Gastrocnemius medialis (tissue), 4 donors: Measurements from ENCODE around the gene KRT14. TPM values are rescaled to one million over a fixed set of nuclear protein-coding genes. Genes with fewer than 3 reads are reported as not detected.
"Not testable (repeated sequence)": the region's sequence is repeated elsewhere in the genome, so short reads cannot be mapped to it uniquely, and the experiment has no call there.

Experiments
- ATAC-seq, 2 donors: fragments of 150-250 bp; one replicate each; pipeline ENCODE4 v1.9.1; 2016
- DNase-seq, 2 donors: peaks; one replicate each; pipeline ENCODE4 v3.0.0-alpha.2; 2019
- H3K27ac ChIP-seq, 4 donors: fragments of 200-600 bp; sonication (generic); 1 replicate in 1 of 4; 2 replicates in 3 of 4; pipeline ENCODE4 v1.5.1; 2016 to 2018; ENCODE audit warnings: mild to moderate bottlenecking in 2 of 4, moderate library complexity in 1 of 4
- H3K27me3 ChIP-seq, 3 donors: fragments of 200-600 bp; sonication (generic) in 2 of 3; 1 replicate in 1 of 3; 2 replicates in 2 of 3; pipeline versions ENCODE4 v1.5.1 to v1.6.0; 2016 to 2019; ENCODE audit warnings: mild to moderate bottlenecking in 1 of 3, moderate library complexity in 1 of 3
- H3K36me3 ChIP-seq, 2 donors: fragments of 200-600 bp; sonication (generic) in 1 of 2; one replicate each; pipeline ENCODE4 v1.5.1; 2017 to 2018
- H3K4me1 ChIP-seq, 2 donors: fragments of 200-600 bp; sonication (generic) in 1 of 2; one replicate each; pipeline ENCODE4 v1.5.1; 2016 to 2017; ENCODE audit warnings: mild to moderate bottlenecking in 2 of 2
- H3K4me3 ChIP-seq, 4 donors: fragments of 200-600 bp; sonication (generic) in 3 of 4; 1 replicate in 1 of 4; 2 replicates in 3 of 4; pipeline ENCODE4 v1.5.1; 2016 to 2019; ENCODE audit warnings: mild to moderate bottlenecking in 2 of 4
- H3K9me3 ChIP-seq, 3 donors: fragments of 200-600 bp; sonication (generic) in 2 of 3; 1 replicate in 1 of 3; 2 replicates in 2 of 3; pipeline ENCODE4 v1.5.1; 2016 to 2019
- CTCF ChIP-seq, 5 experiments: fragments of 450-650 bp in 3 of 5; fragments of 200-600 bp in 2 of 5; sonication (generic) in 2 of 5; IDR thresholded peaks in 4 of 5; conservative IDR thresholded peaks in 1 of 5; 1 replicate in 4 of 5; 2 replicates in 1 of 5; pipeline ENCODE4 v1.5.1; 2016 to 2019; ENCODE audit warnings: antibody characterized with exemption in 5 of 5, mild to moderate bottlenecking in 3 of 5, moderate library complexity in 3 of 5
- POLR2A ChIP-seq, 2 donors: fragments of 450-650 bp; IDR thresholded peaks; one replicate each; pipeline ENCODE4 v1.6.1; 2017; ENCODE audit warnings: antibody characterized with exemption in 2 of 2, mild to moderate bottlenecking in 2 of 2, moderate library complexity in 2 of 2
- in situ Hi-C, 4 donors: fragments of 200-750 bp; cut with MboI; loops; one replicate each; pipeline versions ENCODE4 v1.15.0 to v1.8.0; 2017; ENCODE audit warnings: low sequenced_read_pairs in 4 of 4
- intact Hi-C: fragments of 100-400 bp; cut with DNase I; formaldehyde crosslinking; loops from one replicate; pipeline ENCODE4 v1.15.1; 2023; ENCODE audit warnings: low total_unique reads
- total RNA-seq, 4 donors: library from RNA; depleted of rRNA; stranded (reverse); fragments of >200 nt; gene quantifications; one replicate each; pipeline versions ENCODE4 v1.1.0 to v1.2.3, GENCODE V29; 2016

KRT14 gene
- total RNA-seq, 4 donors from 2014 or later: not detected

- no peaks in the 10 kb centered on the region for H3K4me1 ChIP-seq
- intact Hi-C loops: no loop called here
Observed at GRCh38 chr17:41592601-41593305, 6.1 kb upstream of the KRT14 start.

GRCh38 chr17:41589301-41589700, 2.6 kb upstream of the KRT14 start:
- H3K36me3 ChIP-seq: no peaks in the 10 kb centered on the region
- DNase-seq: no peak
- H3K27me3 ChIP-seq: no peaks in the 10 kb centered on the region
- ATAC-seq: no peak
- TF ChIP-seq POLR2A (IDR thresholded peaks at IDR 0.05) (no peak), CTCF (IDR thresholded peaks at IDR 0.05 in 4 of 5, conservative IDR thresholded peaks at IDR 0.05 in 1 of 5) (no peak)
- in situ Hi-C loops (no loop called here), intact Hi-C loops (no loop called here)
- H3K27ac ChIP-seq: no peak overlapping the region
- H3K4me1 ChIP-seq: no peaks in the 10 kb centered on the region
- H3K9me3 ChIP-seq: no peaks in the 10 kb centered on the region
- H3K4me3 ChIP-seq: no peak overlapping the region

More at GRCh38 chr17:41592601-41593305, 6.1 kb upstream of the KRT14 start:
- Histone ChIP-seq H3K27me3 (no peaks in the 10 kb centered on the region), H3K9me3 (no peaks in the 10 kb centered on the region), H3K36me3 (no peaks in the 10 kb centered on the region), H3K27ac (no peak overlapping the region), H3K4me3 (no peak overlapping the region)
- in situ Hi-C loops: no loop called here
- DNase-seq (no peak), ATAC-seq (no peak)
- no peak for TF ChIP-seq CTCF (IDR thresholded peaks at IDR 0.05 in 4 of 5, conservative IDR thresholded peaks at IDR 0.05 in 1 of 5)
- TF ChIP-seq POLR2A (IDR thresholded peaks at IDR 0.05): no peak

- H3K4me1 ChIP-seq: no peaks in the 10 kb centered on the region
- H3K4me3 ChIP-seq: no peak overlapping the region
- H3K36me3 ChIP-seq: no peaks in the 10 kb centered on the region
- no peak overlapping the region for H3K27ac ChIP-seq
- in situ Hi-C loops: no loop called here
- no peaks in the 10 kb centered on the region for H3K9me3 ChIP-seq
- intact Hi-C loops: no loop called here
- DNase-seq (no peak), ATAC-seq (no peak)
- TF ChIP-seq CTCF (IDR thresholded peaks at IDR 0.05 in 4 of 5, conservative IDR thresholded peaks at IDR 0.05 in 1 of 5): no peak
- TF ChIP-seq POLR2A (IDR thresholded peaks at IDR 0.05): no peak
- no peaks in the 10 kb centered on the region for H3K27me3 ChIP-seq
Observed at GRCh38 chr17:41588126-41588810, 1.6 kb upstream of the KRT14 start.

GRCh38 chr17:41585301-41586056, 1.2 kb downstream of the KRT14 start:
- H3K4me1 ChIP-seq: no peaks in the 10 kb centered on the region
- ATAC-seq: no peak
- no peaks in the 10 kb centered on the region for H3K9me3 ChIP-seq
- H3K36me3 ChIP-seq: no peaks in the 10 kb centered on the region
- TF ChIP-seq POLR2A (IDR thresholded peaks at IDR 0.05) (no peak), CTCF (IDR thresholded peaks at IDR 0.05 in 4 of 5, conservative IDR thresholded peaks at IDR 0.05 in 1 of 5) (no peak)
- H3K27me3 ChIP-seq: peaks cover 0 to 3% (median 0%) of the 10 kb centered on the region in 3 donors
- DNase-seq: no peak
- in situ Hi-C loops (no loop called here), intact Hi-C loops (no loop called here)
- no peak overlapping the region for H3K27ac ChIP-seq
- no peak overlapping the region for H3K4me3 ChIP-seq

- in situ Hi-C loops, H3K4me1 ChIP-seq, H3K9me3 ChIP-seq, ATAC-seq, H3K27ac ChIP-seq, H3K4me3 ChIP-seq, DNase-seq, H3K27me3 ChIP-seq, intact Hi-C loops, H3K36me3 ChIP-seq: not testable (repeated sequence)
Observed at GRCh38 chr17:41584331-41584927, 2.3 kb downstream of the KRT14 start.
